PC-3 (cell line): ENCODE results near the gene CAT. TPM values are rescaled to one million over a fixed set of nuclear protein-coding genes. Genes with fewer than 3 reads are reported as not detected.

Experiments used
- ATAC-seq: fragments of 200-7000 bp; cut with Tn5 transposase; 2 replicates; pipeline ENCODE4 v1.9.1; 2020; ENCODE audit warnings: mild to moderate bottlenecking, moderate library complexity
- BruUV-seq: library from RNA; stranded (reverse); fragments of 400-500 nt; replicated peaks from 2 replicates; lab custom pipeline; 2021; lab: Mats Ljungman, UMichigan
- CTCF ChIA-PET: fragments of 300-600 bp; sonication (Branson Sonifier 250); formaldehyde crosslinking; loops from one replicate; lab custom pipeline; 2022; ENCODE audit warnings: antibody characterized with exemption; lab: Charles Lee
- POLR2A ChIA-PET: fragments of 300-600 bp; sonication (Branson Sonifier 250); formaldehyde crosslinking; loops from one replicate; lab custom pipeline; 2022; ENCODE audit warnings: antibody characterized with exemption; ENCODE audit not compliant: unreplicated experiment; lab: Charles Lee
- DNase-seq: peaks from one replicate; pipeline ENCODE4 v3.0.0-alpha.2; 2015
- H2AFZ ChIP-seq: fragments of 300-600 bp; sonication (generic); 2 replicates; pipeline ENCODE4 v1.6.0; 2016; ENCODE audit warnings: antibody characterized with exemption, low read length
- H3F3A ChIP-seq: fragments of 300-600 bp; sonication (generic); one replicate; pipeline ENCODE4 v1.6.0; 2017; ENCODE audit warnings: antibody characterized with exemption, low read length, control low read depth, mild to moderate bottlenecking; ENCODE audit not compliant: unreplicated experiment
- H3K27ac ChIP-seq: fragments of 300-600 bp; sonication (generic); 2 replicates; pipeline ENCODE4 v1.5.1; 2016; ENCODE audit warnings: mild to moderate bottlenecking, low read length
- H3K27me3 ChIP-seq: fragments of 300-600 bp; sonication (generic); 2 replicates; pipeline ENCODE4 v1.6.1; 2016; ENCODE audit warnings: low read length, mixed read lengths
- H3K36me3 ChIP-seq: fragments of 300-600 bp; sonication (generic); 2 replicates; pipeline ENCODE4 v1.6.1; 2016; ENCODE audit warnings: low read depth, mixed run types, low read length, mixed read lengths
- H3K4me1 ChIP-seq: fragments of 300-600 bp; sonication (generic); 2 replicates; pipeline ENCODE4 v1.5.1; 2016; ENCODE audit warnings: low read length; ENCODE audit not compliant: insufficient read depth
- H3K4me2 ChIP-seq: fragments of 300-600 bp; sonication (generic); 2 replicates; pipeline ENCODE4 v1.6.0; 2016; ENCODE audit warnings: low read length
- H3K4me3 ChIP-seq: fragments of 300-600 bp; sonication (generic); 2 replicates; pipeline ENCODE4 v1.5.1; 2016; ENCODE audit warnings: mild to moderate bottlenecking, low read length, mixed read lengths
- H3K79me2 ChIP-seq: fragments of 300-600 bp; sonication (generic); 2 replicates; pipeline ENCODE4 v1.6.1; 2017; ENCODE audit warnings: low read length, mixed read lengths
- H3K9ac ChIP-seq: fragments of 300-600 bp; sonication (generic); 2 replicates; pipeline ENCODE4 v1.6.0; 2016; ENCODE audit warnings: mild to moderate bottlenecking, low read length
- H3K9me2 ChIP-seq: fragments of 300-600 bp; sonication (generic); replicated peaks from 2 replicates; pipeline ENCODE4 v1.6.1; 2016; ENCODE audit warnings: mixed run types, low read length, mixed read lengths
- H3K9me3 ChIP-seq: fragments of 300-600 bp; sonication (generic); 2 replicates; pipeline ENCODE4 v1.6.1; 2016; ENCODE audit warnings: low read length, mixed read lengths
- H4K20me1 ChIP-seq: fragments of 300-600 bp; sonication (generic); 2 replicates; pipeline ENCODE4 v1.6.1; 2016; ENCODE audit warnings: low read length, mixed read lengths
- EZH2 ChIP-seq: fragments of 300-600 bp; sonication (generic); IDR thresholded peaks from one replicate; pipeline ENCODE4 v1.6.1; 2017; ENCODE audit warnings: antibody characterized with exemption, mild to moderate bottlenecking, low read length; ENCODE audit not compliant: unreplicated experiment
- EZH2phosphoT487 ChIP-seq: fragments of 300-600 bp; sonication (generic); IDR thresholded peaks from 2 replicates; pipeline ENCODE4 v1.6.1; 2018; ENCODE audit warnings: mild to moderate bottlenecking, antibody characterized with exemption, low read length, borderline replicate concordance
- intact Hi-C: fragments of 100-400 bp; cut with micrococcal nuclease; formaldehyde crosslinking; loops from 2 replicates; pipeline ENCODE4 v1.9.0; 2023
- total RNA-seq: library from RNA; depleted of rRNA; stranded (reverse); fragments of >200 nt; gene quantifications from 2 replicates; pipeline ENCODE4 v1.2.3, GENCODE V29; 2014
- TF ChIP-seq, protein P1 (sequence below): fragments of 300-600 bp; sonication (generic); conservative IDR thresholded peaks from 2 replicates; pipeline ENCODE4 v1.5.1; 2017; ENCODE audit warnings: antibody characterized with exemption, low read depth, mild to moderate bottlenecking, low read length

CAT gene
- total RNA-seq, 1 experiment from 2014 or later = 50.5 TPM

DNA sequence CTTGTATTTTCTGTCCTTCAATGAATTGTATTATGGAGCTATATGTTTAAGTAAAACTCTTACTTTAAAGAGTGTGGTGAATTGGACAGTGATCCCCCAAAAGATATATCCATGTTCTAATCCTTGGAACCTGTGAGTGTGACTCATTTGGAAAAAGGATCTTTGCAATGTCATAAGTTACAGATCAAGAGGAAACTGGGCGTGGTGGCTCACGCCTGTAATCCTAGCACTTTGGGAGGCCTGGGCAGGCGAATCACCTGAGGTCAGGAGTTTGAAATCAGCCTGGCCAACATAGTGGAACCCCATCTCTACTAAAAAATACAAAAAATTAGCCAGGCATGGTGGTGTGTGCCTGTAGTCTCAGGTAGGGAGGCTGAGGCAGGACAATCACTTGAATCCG, 38.1 kb downstream of the CAT start:
- no peak overlapping the region for H3K4me3 ChIP-seq
- intact Hi-C loops = no loop called here
- POLR2A ChIA-PET = no interaction called here
- no peak overlapping the region for H2AFZ ChIP-seq
- no peaks in the 10 kb centered on the region for H3K27me3 ChIP-seq
- no TSS peak for BruUV-seq
- TF ChIP-seq EZH2phosphoT487 = no peak
- no peak for TF ChIP-seq EZH2
- TF ChIP-seq, protein P1, sequence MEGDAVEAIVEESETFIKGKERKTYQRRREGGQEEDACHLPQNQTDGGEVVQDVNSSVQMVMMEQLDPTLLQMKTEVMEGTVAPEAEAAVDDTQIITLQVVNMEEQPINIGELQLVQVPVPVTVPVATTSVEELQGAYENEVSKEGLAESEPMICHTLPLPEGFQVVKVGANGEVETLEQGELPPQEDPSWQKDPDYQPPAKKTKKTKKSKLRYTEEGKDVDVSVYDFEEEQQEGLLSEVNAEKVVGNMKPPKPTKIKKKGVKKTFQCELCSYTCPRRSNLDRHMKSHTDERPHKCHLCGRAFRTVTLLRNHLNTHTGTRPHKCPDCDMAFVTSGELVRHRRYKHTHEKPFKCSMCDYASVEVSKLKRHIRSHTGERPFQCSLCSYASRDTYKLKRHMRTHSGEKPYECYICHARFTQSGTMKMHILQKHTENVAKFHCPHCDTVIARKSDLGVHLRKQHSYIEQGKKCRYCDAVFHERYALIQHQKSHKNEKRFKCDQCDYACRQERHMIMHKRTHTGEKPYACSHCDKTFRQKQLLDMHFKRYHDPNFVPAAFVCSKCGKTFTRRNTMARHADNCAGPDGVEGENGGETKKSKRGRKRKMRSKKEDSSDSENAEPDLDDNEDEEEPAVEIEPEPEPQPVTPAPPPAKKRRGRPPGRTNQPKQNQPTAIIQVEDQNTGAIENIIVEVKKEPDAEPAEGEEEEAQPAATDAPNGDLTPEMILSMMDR = no peak
- no peak overlapping the region for H3K4me2 ChIP-seq
- H3K4me1 ChIP-seq = peaks cover 9% of the 10 kb centered on the region
- H3K9me3 ChIP-seq = no peaks in the 10 kb centered on the region
- no peaks in the 10 kb centered on the region for H3K79me2 ChIP-seq
- H3K9ac ChIP-seq = no peak overlapping the region
- no peaks in the 10 kb centered on the region for H4K20me1 ChIP-seq
- H3K27ac ChIP-seq = no peak overlapping the region
- DNase-seq = peak; percentile 36
- CTCF ChIA-PET = no interaction called here
- H3K36me3 ChIP-seq = peaks cover 5% of the 10 kb centered on the region; the same call in 1 of the 2 replicates
- no peaks in the 10 kb centered on the region for H3K9me2 ChIP-seq
- ATAC-seq = peak; percentile 22; the same call in 1 of the 2 replicates
- no peaks in the 10 kb centered on the region for H3F3A ChIP-seq

DNA sequence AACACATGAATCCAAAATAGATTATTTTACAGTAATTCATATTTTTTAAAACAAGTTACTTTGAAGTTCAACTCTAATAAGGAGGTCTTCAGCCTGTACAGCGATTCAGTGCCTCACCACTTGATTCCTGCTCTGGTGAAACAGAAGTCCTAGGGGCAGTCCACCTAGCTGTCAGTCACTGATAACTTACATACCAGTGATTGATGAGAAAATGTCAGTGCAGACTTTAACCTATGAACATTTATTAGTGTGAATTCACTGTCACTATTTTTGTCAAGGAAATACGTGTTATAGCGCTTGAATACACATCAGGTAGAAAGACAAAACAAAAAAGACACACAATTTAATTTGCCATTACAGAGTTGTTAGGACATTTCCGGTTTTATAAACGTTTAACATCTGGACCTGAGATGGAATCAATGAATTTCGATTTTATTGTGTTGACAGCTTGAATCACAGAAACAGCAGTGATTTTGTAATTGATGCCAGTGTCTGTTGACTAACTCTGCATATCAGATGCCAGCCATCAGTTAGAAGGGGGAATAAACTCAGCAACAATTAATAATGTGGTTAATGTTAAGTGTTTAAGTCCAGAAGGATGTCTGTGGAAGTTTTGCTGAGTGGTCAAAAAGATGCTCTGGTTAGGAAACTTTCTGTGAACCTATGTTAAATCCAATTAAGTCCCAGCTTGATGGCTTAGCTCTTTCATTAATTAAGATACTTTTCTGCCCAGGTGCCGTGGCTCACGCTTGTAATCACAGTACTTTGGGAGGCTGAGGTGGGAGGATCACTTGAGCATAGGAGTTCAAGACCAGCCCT, 40.3 kb downstream of the CAT start:
- peaks cover 9% of the 10 kb centered on the region for H3K4me1 ChIP-seq
- no peak overlapping the region for H3K27ac ChIP-seq
- no peaks in the 10 kb centered on the region for H4K20me1 ChIP-seq
- no peak for TF ChIP-seq EZH2phosphoT487
- TF ChIP-seq, protein P1 = no peak
- no peak for TF ChIP-seq EZH2
- H3K9me3 ChIP-seq = no peaks in the 10 kb centered on the region
- no peak overlapping the region for H2AFZ ChIP-seq
- intact Hi-C loops = no loop called here
- no peaks in the 10 kb centered on the region for H3K27me3 ChIP-seq
- CTCF ChIA-PET = no interaction called here
- H3K79me2 ChIP-seq = no peaks in the 10 kb centered on the region
- H3K4me3 ChIP-seq = no peak overlapping the region
- POLR2A ChIA-PET = no interaction called here
- no TSS peak for BruUV-seq
- no peaks in the 10 kb centered on the region for H3K9me2 ChIP-seq
- H3K36me3 ChIP-seq = no peaks in the 10 kb centered on the region
- ATAC-seq (no peak), DNase-seq (no peak)
- H3K4me2 ChIP-seq = no peak overlapping the region
- H3K9ac ChIP-seq = no peak overlapping the region
- H3F3A ChIP-seq = no peaks in the 10 kb centered on the region

DNA sequence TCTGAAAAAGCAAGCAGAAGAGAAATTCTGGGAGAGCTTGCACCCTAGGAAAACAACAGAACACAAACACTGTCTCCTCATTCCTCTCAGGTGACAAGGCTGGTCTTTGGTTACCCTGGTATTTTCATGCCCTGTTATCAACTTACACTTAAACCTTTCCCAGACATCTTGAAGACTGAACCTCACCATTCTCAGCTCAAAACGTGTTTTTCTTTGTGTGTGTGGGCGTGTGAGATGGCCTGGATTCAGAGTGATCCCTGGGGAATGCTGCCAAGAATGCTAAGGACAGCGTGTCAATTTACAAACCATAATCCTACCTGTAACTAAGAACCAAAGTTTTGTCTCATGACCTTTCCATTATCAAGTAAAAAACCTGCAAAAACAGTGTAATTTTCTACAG, 41.6 kb downstream of the CAT start:
- ChIA-PET CTCF (no interaction called here), POLR2A (no interaction called here)
- H3F3A ChIP-seq = no peaks in the 10 kb centered on the region
- no peak overlapping the region for H3K9ac ChIP-seq
- intact Hi-C loops = no loop called here
- no TSS peak for BruUV-seq
- no peaks in the 10 kb centered on the region for H3K9me2 ChIP-seq
- peaks cover 9% of the 10 kb centered on the region for H3K4me1 ChIP-seq
- H4K20me1 ChIP-seq = no peaks in the 10 kb centered on the region
- no peaks in the 10 kb centered on the region for H3K9me3 ChIP-seq
- DNase-seq (peak; percentile 53), ATAC-seq (no peak)
- no peak for TF ChIP-seq EZH2
- no peak for TF ChIP-seq EZH2phosphoT487
- TF ChIP-seq, protein P1 = no peak
- no peaks in the 10 kb centered on the region for H3K36me3 ChIP-seq
- no peaks in the 10 kb centered on the region for H3K27me3 ChIP-seq
- no peak overlapping the region for H3K4me3 ChIP-seq
- H3K79me2 ChIP-seq = no peaks in the 10 kb centered on the region
- H3K4me2 ChIP-seq = no peak overlapping the region
- no peak overlapping the region for H3K27ac ChIP-seq
- H2AFZ ChIP-seq = peak overlapping the region; percentile 3; the same call in 1 of the 2 replicates
